Suppressor macrophage (primary cell): Measurements from ENCODE around the gene TAPBP.
A peak's percentile ranks its signal among the peaks of the same experiment; 100 is the strongest.
"Not testable (repeated sequence)": the region's sequence is repeated elsewhere in the genome, so short reads cannot be mapped to it uniquely, and the experiment has no call there.

ENCODE experiments used
- DNase-seq, 4 experiments: peaks; one replicate each; pipeline ENCODE4 v3.0.0-alpha.2; 2020 to 2022
- total RNA-seq, 17 experiments: gene quantifications; one replicate each; lab custom pipeline; 2026; ENCODE audit warnings: mixed read lengths in 6 of 17, inconsistent platforms in 3 of 17; lab: John Stamatoyannopoulos, UW

The TAPBP gene
- 199 to 675 (median 293) reads per million in 17 experiments for total RNA-seq

DNA sequence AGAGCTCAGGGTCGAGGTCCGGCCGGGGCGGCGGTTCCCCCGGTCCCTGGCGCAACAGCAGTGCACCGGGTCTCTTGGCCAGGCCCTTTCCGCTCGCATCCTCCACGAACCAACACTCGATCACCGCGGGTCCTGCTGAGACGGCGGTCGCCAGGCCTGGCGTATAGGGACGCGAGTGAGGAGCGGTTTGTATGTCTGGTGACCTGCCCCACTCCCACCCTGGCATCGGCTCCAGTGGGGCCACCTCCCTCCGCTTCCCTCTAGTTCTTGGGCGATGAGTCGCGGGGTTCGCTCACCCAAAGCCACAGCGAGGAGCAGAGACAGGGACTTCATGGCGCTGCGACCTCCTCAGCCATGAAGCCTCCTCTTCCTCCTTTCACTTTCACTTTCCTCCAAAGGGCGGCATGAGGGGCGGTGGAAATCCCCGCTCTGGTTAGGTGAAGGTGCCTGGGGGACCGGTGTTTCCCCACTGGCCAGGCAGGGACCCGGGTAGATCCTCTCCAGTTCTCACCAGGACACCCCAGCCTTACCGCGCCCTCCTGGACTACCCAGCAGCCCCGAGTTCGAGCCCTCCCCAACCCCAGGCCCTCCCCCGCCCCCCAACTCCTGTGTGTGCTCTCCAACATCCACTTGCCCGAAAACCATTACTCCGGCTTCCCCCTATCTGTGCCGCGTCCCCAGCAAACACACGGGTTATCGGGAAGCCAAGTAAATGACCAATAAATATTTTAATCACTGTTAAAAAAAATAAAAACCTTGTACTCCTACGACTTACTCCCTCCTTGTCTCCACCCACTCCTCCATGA lies at the start of gene TAPBP:
Gene TAPBP, minus strand, starts transcription at position 370 of the 806 bp plus-strand sequence. Its CDS starts 37 bp downstream, at position 333.
- peak; percentile 54 to 74 (median 70) for DNase-seq

DNA sequence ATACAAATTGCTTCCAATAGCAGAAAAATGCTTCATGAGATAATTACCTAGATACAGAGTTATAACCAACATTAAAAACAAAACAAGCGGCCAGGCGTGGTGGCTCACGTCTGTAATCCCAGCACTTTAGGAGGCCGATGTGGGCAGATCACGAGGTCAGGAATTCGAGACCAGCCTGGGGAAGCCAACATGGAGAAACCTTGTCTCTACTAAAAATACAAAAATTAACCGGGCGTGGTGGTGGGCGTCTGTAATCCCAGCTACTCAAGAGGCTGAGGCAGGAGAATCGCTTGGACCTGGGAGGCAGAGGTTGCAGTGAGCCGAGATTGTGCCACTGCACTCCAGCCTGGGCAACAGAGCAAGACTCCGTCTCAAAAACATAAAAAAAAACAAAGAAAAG lies 49.6 kb upstream of the TAPBP start:
- DNase-seq = not testable (repeated sequence)

DNA sequence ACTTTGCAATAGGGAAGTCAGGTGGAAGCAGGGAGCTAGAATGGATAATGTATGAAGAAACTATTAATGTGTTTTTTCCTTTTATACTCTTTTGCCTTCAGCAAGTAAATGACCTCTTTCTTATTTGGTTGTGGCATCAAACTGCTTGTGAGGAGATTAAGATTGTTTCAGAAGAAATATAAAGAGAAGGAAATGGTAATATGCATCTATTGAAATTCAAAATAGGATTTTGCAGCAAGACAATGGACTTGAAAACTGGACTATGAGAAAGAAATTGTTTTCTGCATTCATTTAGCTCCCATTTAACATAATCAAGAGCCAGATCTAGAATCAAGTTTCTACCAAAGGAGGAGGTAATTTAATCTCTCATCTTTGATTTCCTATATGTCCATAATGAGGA lies 45.5 kb upstream of the TAPBP start:
- no peak for DNase-seq

DNA sequence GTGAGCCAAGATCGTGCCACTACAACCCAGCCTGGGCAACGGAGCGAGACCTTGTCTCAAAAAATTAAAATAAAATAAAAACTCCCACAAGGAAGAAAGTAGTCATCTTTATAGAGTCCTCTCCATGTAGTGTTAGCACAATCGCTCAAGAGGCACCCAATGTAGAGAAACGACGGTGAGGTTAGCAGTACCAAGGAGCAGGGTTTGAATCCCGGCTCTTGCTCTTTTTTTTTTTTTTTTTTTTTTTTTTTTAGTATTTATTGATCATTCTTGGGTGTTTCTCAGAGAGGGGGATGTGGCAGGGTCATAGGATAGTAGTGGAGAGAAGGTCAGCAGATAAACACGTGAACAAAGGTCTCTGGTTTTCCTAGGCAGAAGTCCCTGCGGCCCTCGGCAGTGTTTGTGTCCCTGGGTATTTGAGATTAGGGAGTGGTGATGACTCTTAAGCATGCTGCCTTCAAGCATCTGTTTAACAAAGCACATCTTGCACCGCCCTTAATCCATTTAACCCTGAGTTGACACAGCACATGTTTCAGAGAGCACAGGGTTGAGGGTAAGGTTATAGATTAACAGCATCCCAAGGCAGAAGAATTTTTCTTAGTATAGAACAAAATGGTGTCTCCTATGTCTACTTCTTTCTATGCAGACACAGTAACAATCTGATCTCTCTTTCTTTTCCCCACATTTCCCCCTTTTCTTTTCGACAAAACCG lies 43.4 kb upstream of the TAPBP start:
- DNase-seq = not testable (repeated sequence)

DNA sequence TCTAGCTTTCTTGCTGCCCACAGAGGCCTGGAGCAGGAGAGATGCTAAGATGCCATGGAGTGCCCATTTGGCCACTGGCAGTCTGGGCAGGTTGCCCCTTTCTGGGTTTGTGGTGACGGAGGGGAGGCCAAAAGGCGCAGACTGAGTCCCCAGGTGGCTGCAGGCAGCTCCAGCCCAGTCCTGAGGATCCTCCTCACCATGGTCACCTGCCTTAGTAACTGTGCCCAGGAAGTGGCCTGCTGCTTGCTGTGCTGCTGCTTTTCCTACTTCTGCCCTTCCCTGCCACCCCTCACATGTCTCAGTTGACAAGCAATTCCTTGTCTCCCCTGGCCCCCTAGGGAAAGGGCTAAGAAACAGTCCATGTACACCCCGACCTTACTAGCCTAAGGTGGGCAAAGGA lies 42.4 kb upstream of the TAPBP start:
- no peak for DNase-seq

DNA sequence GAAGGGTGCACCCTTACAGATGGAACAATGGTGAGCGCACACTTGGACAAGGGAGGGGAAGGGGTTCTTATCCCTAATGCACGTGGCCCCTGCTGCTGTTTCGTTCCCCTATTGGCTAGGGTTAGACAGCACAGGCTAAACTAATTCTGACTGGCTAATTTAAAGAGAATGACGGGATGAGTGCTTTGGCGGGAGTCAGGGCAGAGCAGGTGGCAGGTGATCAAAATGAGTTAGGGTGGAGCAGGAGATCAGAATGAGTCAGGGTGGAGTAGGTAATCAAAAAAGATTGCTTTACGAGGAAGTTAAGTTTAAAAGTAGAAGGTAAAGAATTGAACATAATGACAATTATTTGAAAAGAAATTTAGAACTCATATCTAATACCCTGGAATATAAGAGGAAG lies 42.0 kb upstream of the TAPBP start:
- DNase-seq = not testable (repeated sequence)

DNA sequence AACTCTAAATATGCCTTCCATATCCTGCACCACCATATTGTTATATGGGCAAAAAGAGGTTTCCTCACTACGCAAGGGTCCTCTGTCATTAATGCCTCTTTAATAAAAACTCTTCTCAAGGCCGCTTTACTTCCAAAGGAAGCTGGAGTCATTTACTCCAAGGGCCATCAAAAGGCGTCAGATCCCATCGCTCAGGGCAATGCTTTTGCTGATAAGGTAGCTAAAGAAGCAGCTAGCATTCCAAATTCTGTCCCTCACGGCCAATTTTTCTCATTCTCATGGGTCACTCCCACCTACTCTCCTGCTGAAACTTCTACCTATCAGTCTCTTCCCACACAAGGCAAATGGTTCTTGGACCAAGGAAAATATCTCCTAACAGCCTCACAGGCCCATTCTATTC lies 33.9 kb upstream of the TAPBP start:
- DNase-seq = no peak

DNA sequence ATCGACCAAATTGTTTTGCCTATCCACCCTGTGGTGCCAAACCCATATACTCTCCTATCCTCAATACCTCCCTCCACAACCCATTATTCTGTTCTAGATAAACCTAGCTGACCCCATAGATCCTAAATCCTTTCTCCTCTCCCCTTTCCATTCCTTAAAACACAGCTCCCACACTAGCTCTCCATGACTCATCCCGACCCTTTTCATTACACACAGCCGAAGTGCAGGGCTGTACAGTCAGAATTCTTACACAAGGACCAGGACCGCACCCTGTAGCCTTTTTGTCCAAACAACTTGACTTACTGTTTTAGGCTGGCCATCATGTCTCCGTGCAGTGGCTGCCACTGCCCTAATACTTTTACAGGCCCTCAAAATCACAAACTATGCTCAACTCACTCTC lies 33.1 kb upstream of the TAPBP start:
- DNase-seq = not testable (repeated sequence)

DNA sequence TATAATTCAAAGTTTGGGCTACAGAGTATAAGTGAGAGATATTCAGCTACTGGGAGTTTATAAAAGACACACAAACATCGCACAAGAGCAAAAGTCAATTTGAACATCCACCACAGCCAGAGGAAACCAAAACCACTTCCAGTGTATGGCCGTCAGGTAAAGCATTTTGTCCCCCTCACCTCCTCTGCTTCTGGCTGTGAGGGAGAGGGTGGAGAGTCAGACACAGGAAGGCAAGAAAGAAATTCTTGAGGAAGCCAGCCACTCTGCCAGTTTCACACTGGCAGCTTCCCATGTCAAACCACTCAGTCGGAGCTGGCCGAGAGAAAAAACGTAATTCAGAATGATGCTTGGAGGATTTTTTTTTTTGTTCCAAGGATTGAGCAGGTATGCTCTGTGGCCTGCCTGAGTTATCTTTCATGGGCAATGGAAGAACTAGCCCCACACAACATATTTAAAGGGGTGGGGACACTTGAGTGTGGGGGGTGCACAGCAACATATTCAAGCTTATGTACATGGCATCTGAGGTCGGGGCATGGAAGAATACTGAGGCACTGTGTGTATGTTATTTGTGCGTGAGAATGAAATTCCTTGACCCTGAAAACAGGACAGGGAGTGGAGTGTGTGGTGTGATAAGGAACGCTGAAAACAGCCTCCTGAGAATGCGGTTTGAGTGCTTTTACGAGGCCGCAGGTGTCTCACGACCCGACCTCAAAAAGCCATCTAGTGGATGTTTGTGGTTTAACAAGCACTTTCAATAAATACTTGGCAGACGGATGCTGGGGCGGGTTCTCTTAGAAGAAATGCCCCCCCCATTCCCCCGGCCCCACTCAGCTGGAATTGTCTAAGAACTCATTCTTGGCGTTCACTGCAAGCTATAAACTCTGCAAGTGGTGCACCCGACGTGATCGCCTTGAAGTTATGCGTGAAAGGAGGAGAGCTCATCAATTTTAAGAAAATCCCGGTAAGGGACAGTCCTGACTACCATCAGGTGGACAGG lies 31.1 kb upstream of the TAPBP start:
- DNase-seq = peak; percentile 38 to 76 (median 67)

DNA sequence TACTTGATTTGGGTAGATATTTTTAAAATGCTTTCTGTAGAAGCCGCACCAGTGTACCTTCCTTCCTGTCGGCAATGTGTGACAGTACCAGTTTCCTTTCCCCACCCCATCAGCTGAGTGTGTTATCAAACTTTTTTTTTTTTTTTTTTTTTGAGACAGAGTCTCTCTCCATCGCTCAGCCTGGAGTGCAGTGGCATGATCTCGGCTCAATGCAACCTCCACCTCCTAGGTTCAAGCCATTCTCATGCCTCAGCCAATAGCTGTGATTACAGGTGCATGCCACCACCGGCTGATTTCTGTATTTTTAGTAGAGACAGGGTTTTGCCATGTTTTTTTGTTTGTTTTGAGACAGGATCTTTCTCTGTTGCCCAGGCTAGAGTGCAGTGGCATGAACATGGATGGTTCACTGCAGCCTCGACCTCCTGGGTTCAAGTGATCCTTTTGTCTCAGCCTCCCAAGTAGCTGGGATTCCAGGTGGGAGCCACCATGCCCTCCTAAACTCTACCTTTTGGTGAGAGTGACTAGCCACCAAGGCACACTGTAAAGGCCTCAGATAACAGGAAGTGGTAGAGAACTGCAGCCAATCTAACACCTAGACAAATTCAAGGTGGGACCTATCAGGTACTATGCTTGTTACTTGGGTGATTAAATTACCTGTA lies 30.2 kb upstream of the TAPBP start:
- no peak for DNase-seq

DNA sequence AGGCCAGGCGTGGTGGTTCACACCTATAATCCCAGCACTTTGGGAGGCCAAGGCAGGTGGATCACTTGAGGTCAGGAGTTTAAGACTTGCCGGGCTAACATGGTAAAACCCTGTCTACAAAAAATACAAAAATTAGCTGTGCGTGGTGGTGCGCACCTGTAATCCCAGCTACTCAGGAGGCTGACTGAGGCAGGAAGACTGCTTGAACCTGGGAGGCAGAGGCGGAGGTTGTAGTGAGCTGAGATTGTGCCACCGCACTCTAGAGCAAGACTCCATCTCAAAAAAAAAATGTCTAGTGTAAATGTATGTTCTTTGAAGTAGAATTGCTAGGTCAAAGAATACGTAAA lies 29.7 kb upstream of the TAPBP start:
- not testable (repeated sequence) for DNase-seq

DNA sequence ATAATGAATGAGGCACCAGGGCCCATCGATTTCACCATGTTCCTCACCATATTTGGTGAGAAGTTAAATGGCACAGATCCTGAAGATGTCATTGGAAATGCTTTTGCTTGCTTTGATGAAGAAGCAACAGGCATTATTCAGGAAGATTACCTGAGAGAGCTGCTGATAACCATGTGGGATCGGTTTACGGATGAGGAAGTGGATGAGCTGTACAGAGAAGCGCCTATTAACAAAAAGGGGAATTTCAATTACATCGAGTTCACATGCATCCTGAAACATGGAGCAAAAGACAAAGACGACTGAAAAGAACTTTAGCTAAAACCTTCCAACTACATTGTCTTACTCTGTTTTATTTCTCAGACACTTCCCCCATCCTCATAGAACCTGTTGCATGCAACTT lies 25.3 kb upstream of the TAPBP start:
- DNase-seq = peak; percentile 8 to 44 (median 16)

DNA sequence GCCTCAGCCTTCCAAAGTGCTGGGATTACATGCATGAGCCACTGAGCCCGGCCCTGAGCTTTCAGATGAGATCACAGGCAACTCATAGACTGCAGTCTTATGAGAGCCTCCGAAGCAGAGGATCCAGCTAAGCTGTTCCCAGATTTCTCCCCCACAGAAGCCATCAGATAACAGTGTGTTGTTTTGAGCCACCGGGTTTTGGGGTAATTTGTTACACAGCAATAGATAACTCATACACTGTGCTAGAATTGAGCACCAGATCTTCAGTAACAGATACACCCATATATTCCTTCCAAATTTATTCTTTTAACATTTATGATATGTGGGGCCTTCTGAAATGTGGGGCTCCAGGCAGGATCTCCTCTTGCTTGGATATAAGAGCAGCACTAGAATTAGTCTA lies 22.6 kb upstream of the TAPBP start:
- no peak for DNase-seq

DNA sequence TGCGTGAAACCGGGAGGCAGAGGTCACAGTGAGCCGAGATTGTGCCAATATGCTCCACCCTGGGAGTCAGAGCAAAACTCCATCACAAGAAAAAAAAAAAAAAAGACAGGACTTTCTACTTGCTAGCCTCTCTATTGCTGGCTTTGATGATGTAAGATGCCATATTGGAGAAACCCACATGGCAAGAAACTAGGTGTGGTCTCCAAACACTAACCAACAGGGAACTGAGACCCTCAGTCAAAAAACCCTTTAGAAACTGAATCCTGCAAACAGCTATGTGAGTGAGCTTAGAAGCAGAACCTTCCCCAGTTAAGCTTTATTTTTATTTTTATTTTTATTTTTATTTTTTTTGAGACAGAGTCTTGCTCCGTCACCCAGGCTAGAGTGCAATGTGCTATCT lies 22.0 kb upstream of the TAPBP start:
- no peak for DNase-seq

DNA sequence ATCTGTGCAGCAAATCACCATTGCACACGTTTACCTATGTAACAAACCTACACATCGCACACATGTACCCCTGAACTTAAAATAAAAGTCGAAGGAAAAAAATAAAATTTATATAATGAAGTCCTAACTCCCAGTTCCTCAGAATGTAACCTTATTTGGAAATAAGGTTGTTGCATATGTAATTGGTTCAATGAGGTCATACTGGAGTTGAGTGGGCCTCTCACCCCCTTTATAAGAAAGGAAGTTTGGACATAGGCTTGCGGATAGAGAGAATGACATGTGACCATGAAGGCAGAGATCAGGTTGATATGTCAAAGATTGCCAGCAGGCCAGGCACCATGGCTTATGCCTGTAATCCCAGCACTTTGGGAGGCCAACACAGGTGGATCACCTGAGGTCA lies 19.8 kb upstream of the TAPBP start:
- DNase-seq = peak in 3 of 4 experiments; percentile 15 to 59 (median 46)

DNA sequence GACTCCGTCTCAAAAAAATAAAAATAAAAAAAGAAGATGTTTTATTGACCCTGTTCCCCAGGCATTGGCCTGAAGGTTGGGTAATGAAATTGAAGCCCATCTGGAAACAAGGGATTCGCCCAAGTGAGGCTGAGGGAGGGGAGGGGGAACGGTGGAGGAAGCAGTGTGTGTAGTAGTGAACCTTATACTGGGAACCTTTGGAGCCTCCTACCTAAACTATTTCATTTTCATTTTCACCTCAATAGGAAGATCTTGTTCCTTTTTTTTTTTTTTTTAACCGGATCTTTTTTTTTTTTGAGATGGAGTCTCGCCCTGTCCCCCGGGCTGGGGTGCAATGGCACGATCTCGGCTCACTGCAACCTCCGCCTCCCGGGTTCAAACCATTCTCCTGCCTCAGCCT lies 16.9 kb upstream of the TAPBP start:
- DNase-seq = no peak

DNA sequence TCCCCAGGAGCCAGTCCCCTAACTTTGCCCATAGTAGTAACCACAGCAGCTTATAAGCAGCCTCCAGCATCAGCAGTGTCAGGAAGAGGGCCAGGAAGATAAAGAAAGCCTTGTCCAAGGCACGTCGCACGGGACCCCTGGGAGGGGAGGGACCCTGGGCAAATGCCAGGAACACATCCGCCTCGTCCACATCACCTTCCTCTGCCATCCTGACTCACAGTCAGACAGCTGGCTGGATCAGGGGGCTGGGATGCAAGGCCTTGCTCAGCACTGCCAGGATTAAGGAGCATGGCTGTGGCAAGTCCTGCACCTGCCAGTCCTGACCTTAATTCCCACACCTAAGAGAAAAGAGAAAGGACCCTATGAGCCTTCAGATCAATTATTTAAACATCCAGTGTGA lies 15.2 kb upstream of the TAPBP start:
- DNase-seq = no peak

DNA sequence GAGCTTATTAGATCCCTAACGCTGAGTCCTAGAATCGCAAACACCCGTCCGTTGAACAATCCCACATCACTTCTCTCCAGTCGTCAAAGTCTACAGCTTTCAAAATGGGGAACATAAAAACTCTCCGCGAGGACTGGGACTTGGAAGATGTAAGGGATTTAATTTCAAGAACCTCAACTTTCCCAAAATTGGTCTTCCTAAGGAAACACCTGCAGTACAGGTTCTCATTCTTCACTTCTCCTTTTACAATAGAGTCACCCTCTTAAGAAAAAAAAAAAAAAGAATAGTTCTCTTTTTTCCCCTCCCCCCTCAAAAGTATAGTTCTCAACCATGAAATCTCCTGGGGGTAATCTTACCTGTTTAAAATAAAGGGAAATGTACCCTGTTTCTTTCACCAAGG lies 10.2 kb upstream of the TAPBP start:
- DNase-seq = peak; percentile 22 to 41 (median 25)

DNA sequence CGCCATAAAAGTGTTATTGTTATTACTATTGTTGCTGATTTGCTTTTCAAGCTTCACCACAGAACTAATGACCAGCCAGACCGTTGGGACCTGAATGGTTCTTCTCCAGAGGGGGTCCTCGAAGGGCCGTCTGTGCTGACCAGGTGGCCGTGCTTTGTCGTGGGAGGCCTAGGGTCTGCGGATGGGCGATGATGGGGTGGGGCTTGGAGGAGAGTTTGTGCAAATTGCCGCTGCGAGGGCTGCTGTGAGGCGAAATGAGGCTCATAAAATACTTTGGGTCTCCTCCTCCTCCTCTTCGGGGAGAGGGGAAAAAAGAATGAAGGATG lies 9.7 kb upstream of the TAPBP start:
- peak in 1 of 4 experiments; percentile 11 for DNase-seq

DNA sequence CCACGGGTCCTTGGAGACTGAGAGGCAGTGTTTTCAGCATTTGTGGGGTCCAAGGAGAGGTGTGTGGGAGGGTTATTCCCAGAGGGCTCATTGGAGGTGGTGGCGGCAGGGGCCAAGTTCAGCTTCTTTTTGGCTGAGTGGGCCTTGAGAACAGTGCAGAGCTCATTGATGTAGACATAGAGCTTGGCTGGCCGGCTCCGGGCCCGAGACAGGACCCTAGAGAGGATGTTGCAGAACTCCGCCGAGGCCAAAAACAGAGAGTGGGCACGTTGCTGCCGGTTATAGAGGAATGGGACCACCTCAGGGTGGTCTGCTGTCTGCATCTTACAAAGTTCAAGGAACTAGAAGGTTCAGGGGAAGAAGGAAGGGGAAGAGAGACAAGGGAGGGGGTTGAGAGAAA lies 7.3 kb upstream of the TAPBP start:
- no peak for DNase-seq

DNA sequence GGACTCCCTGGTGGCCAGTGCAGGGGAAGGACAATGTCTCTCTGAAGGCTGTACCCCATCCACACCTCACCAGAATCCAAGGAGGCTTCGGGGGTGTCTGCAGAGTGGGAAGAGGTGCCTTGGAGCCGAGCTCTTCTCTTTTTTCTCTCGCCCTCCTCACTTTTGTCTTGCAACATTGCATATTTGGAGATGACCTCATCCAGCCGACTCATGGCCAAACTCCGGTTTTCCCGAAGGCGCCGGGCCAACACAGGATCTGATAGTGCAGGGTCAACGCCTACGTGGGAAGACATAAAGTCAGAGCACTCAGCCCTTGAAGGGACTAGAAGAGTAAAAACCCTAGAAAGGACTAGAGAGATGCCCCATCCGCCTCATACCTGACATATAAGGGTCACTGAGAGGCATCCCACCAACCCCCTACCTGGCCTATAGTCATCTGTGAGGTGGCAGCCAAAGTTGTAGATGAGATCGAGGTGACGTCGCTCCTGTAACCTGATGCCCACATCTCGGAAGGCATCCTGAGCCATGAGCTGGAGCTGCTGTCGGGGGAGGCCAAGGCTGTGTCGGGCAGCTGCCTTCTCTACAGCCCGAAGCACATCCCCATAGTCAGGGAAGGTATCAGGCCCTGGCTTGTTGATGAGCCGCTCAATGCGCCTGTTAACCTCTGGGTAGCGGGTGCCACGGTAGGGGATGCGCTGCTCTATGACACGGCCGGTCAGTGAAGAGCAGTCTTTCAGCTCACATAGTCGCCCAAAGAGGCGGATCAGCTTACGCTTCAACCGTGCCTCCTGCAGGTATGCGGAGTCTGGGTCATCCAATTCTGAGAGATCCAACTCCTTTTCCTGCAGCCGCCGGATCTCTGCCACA lies 6.7 kb upstream of the TAPBP start:
- peak; percentile 34 to 73 (median 66) for DNase-seq
